ENCODE data around the gene POLR1C. TPM values are rescaled to one million over a fixed set of nuclear protein-coding genes. Genes with fewer than 3 reads are reported as not detected.
A peak's percentile ranks its signal among the peaks of the same experiment; 100 is the strongest.
"Not testable (repeated sequence)": the region's sequence is repeated elsewhere in the genome, so short reads cannot be mapped to it uniquely, and the experiment has no call there.

POLR1C gene
- total RNA-seq, 4 donors from 2014 or later: 9.1 to 30.3 (median 17.6) TPM

GRCh38 chr6:43497129-43497396, 19.8 kb upstream of the POLR1C start:
- no peaks in the 10 kb centered on the region for H3K27me3 ChIP-seq
- no peaks in the 10 kb centered on the region for H3K9me3 ChIP-seq
- DNase-seq (ENCODE audit: extremely low spot score): no peak
- no peak for TF ChIP-seq POLR2A (IDR thresholded peaks at IDR 0.05; ENCODE audit: low read depth)
- TF ChIP-seq POLR2AphosphoS5 (IDR thresholded peaks at IDR 0.05): no peak
- no peak for TF ChIP-seq EP300 (IDR thresholded peaks at IDR 0.05)
- no peak for TF ChIP-seq CTCF (IDR thresholded peaks at IDR 0.05)
- WGBS: 74% methylated on average over 6 of the region's 6 CpGs
- no peak overlapping the region for H3K4me3 ChIP-seq
- H3K27ac ChIP-seq (replicated peaks in 1 of 4): no peak overlapping the region
- intact Hi-C loops (cut with DNase I): loop anchor here (5.0 to 10.0 kb wide), 2 partner anchors 40 to 132 kb away; partner anchors contain the start of genes DLK2 and ZNF318
- H3K36me3 ChIP-seq: peaks cover 28 to 47% (median 41%) of the 10 kb centered on the region in 4 donors
- H3K4me1 ChIP-seq: peaks cover 30 to 54% (median 46%) of the 10 kb centered on the region in 4 donors

- TF ChIP-seq POLR2A (IDR thresholded peaks at IDR 0.05; ENCODE audit: low read depth) (no peak), EP300 (IDR thresholded peaks at IDR 0.05) (no peak), POLR2AphosphoS5 (IDR thresholded peaks at IDR 0.05) (no peak), CTCF (IDR thresholded peaks at IDR 0.05) (no peak)
- H3K9me3 ChIP-seq: no peaks in the 10 kb centered on the region
- no peak for DNase-seq (ENCODE audit: extremely low spot score)
- peaks cover 30 to 54% (median 46%) of the 10 kb centered on the region in 4 donors for H3K4me1 ChIP-seq
- peaks cover 35 to 53% (median 47%) of the 10 kb centered on the region in 4 donors for H3K36me3 ChIP-seq
- WGBS: 88% methylated on average over 5 of the region's 12 CpGs
- H3K27me3 ChIP-seq: no peaks in the 10 kb centered on the region
- H3K27ac ChIP-seq (replicated peaks in 1 of 4): no peak overlapping the region
- H3K4me3 ChIP-seq: no peak overlapping the region
- intact Hi-C loops (cut with DNase I): loop anchor here (5.0 to 10.0 kb wide), 2 partner anchors 40 to 133 kb away; partner anchors contain the start of genes DLK2 and ZNF318
These were observed 19.2 kb upstream of the POLR1C start for GRCh38 chr6:43497689-43498088.

GRCh38 chr6:43498291-43498690, 18.6 kb upstream of the POLR1C start:
- H3K9me3 ChIP-seq; H3K27me3 ChIP-seq; H3K4me3 ChIP-seq; H3K27ac ChIP-seq (replicated peaks in 1 of 4); DNase-seq (ENCODE audit: extremely low spot score): not testable (repeated sequence)
- intact Hi-C loops (cut with DNase I): loop anchor here (5.0 to 10.0 kb wide), 2 partner anchors 41 to 133 kb away; partner anchors contain the start of genes DLK2 and ZNF318
- H3K4me1 ChIP-seq: peaks cover 30 to 54% (median 46%) of the 10 kb centered on the region in 4 donors
- H3K36me3 ChIP-seq: peaks cover 39 to 59% (median 53%) of the 10 kb centered on the region in 4 donors
- WGBS: 90% methylated on average over 5 of the region's 5 CpGs

GRCh38 chr6:43499028-43499815, 17.7 kb upstream of the POLR1C start:
- DNase-seq (ENCODE audit: extremely low spot score): no peak
- WGBS: 82% methylated on average over 11 of the region's 12 CpGs
- peak in 1 of 2 donors; percentile 16 for TF ChIP-seq POLR2AphosphoS5 (IDR thresholded peaks at IDR 0.05)
- no peak for TF ChIP-seq EP300 (IDR thresholded peaks at IDR 0.05)
- TF ChIP-seq CTCF (IDR thresholded peaks at IDR 0.05): no peak
- TF ChIP-seq POLR2A (IDR thresholded peaks at IDR 0.05; ENCODE audit: low read depth): no peak

GRCh38 chr6:43500921-43501320, 16.0 kb upstream of the POLR1C start:
- Histone ChIP-seq H3K9me3 (no peaks in the 10 kb centered on the region), H3K27ac (replicated peaks in 1 of 4) (no peak overlapping the region), H3K4me1 (peaks cover 12 to 40% (median 33%) of the 10 kb centered on the region in 4 donors), H3K36me3 (peaks cover 56 to 85% (median 79%) of the 10 kb centered on the region in 4 donors), H3K27me3 (no peaks in the 10 kb centered on the region), H3K4me3 (no peak overlapping the region)
- DNase-seq (ENCODE audit: extremely low spot score): no peak
- TF ChIP-seq EP300 (IDR thresholded peaks at IDR 0.05) (no peak), POLR2A (IDR thresholded peaks at IDR 0.05; ENCODE audit: low read depth) (no peak), POLR2AphosphoS5 (IDR thresholded peaks at IDR 0.05) (no peak), CTCF (IDR thresholded peaks at IDR 0.05) (no peak)
- 94% methylated on average over 2 of the region's 3 CpGs for WGBS
- intact Hi-C loops (cut with DNase I): no loop called here

More at GRCh38 chr6:43499028-43499815, 17.7 kb upstream of the POLR1C start:
- H3K4me1 ChIP-seq: peaks cover 29 to 53% (median 45%) of the 10 kb centered on the region in 4 donors
- no peaks in the 10 kb centered on the region for H3K9me3 ChIP-seq
- H3K27ac ChIP-seq (replicated peaks in 1 of 4): peak overlapping the region in 3 of 4 donors; percentile 6 to 42 (median 23)
- H3K4me3 ChIP-seq: no peak overlapping the region
- intact Hi-C loops (cut with DNase I): loop anchor here (5.0 to 10.0 kb wide), 2 partner anchors 42 to 134 kb away; partner anchors contain the start of genes DLK2 and ZNF318
- no peaks in the 10 kb centered on the region for H3K27me3 ChIP-seq
- peaks cover 39 to 68% (median 62%) of the 10 kb centered on the region in 4 donors for H3K36me3 ChIP-seq

Measured in esophagus muscularis mucosa (tissue), 4 donors.